Measurements from ENCODE around the gene C11orf52. TPM values are rescaled to one million over a fixed set of nuclear protein-coding genes. Genes with fewer than 3 reads are reported as not detected.

C11orf52 gene
- total and polyA plus RNA-seq, 11 donors: 0.79 to 8.3 (median 2.1) TPM

- peak overlapping the region in 1 of 12 donors; percentile 9 for H3K27ac ChIP-seq
- no peak overlapping the region for H3K4me3 ChIP-seq
- intact Hi-C loops (cut with DNase I): no loop called here
- no peaks in the 10 kb centered on the region for H3K9me3 ChIP-seq
- H3K27me3 ChIP-seq: peaks cover 0 to 10% (median 0%) of the 10 kb centered on the region in 9 donors
- TF ChIP-seq, protein P1, sequence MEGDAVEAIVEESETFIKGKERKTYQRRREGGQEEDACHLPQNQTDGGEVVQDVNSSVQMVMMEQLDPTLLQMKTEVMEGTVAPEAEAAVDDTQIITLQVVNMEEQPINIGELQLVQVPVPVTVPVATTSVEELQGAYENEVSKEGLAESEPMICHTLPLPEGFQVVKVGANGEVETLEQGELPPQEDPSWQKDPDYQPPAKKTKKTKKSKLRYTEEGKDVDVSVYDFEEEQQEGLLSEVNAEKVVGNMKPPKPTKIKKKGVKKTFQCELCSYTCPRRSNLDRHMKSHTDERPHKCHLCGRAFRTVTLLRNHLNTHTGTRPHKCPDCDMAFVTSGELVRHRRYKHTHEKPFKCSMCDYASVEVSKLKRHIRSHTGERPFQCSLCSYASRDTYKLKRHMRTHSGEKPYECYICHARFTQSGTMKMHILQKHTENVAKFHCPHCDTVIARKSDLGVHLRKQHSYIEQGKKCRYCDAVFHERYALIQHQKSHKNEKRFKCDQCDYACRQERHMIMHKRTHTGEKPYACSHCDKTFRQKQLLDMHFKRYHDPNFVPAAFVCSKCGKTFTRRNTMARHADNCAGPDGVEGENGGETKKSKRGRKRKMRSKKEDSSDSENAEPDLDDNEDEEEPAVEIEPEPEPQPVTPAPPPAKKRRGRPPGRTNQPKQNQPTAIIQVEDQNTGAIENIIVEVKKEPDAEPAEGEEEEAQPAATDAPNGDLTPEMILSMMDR (IDR thresholded peaks at IDR 0.05): no peak
- TF ChIP-seq POLR2A (IDR thresholded peaks at IDR 0.05): no peak
- DNase-seq (no peak), ATAC-seq (no peak)
- WGBS, 4 donors: 97 to 100% (median 99%) methylated on average over 1 of the region's 1 CpG
- peaks cover 0 to 37% (median 12%) of the 10 kb centered on the region in 12 donors for H3K4me1 ChIP-seq
- H3K36me3 ChIP-seq: peaks cover 0 to 6% (median 0%) of the 10 kb centered on the region in 9 donors
Measured at GRCh38 chr11:111916768-111917167, 1.9 kb upstream of the C11orf52 start.

- Histone ChIP-seq H3K4me3 (no peak overlapping the region), H3K27me3 (peaks cover 0 to 7% (median 0%) of the 10 kb centered on the region in 9 donors), H3K36me3 (peaks cover 0 to 6% (median 0%) of the 10 kb centered on the region in 9 donors), H3K27ac (peak overlapping the region in 1 of 12 donors; percentile 9), H3K9me3 (no peaks in the 10 kb centered on the region), H3K4me1 (peaks cover 0 to 41% (median 15%) of the 10 kb centered on the region in 12 donors)
- intact Hi-C loops (cut with DNase I): no loop called here
- 88 to 95% (median 93%) methylated on average over 2 of the region's 2 CpGs for WGBS, 4 donors
- ATAC-seq: no peak
- no peak for TF ChIP-seq POLR2A (IDR thresholded peaks at IDR 0.05)
- TF ChIP-seq, protein P1 (IDR thresholded peaks at IDR 0.05): no peak
- no peak for DNase-seq
Measured at GRCh38 chr11:111917312-111917711, 1.4 kb upstream of the C11orf52 start.

- H3K27ac ChIP-seq: peak overlapping the region in 2 of 12 donors; percentile 58 to 67
- H3K36me3 ChIP-seq: peaks cover 0 to 6% (median 0%) of the 10 kb centered on the region in 9 donors
- no peak overlapping the region for H3K4me3 ChIP-seq
- peaks cover 0 to 3% (median 0%) of the 10 kb centered on the region in 9 donors for H3K27me3 ChIP-seq
- peaks cover 0 to 44% (median 18%) of the 10 kb centered on the region in 12 donors for H3K4me1 ChIP-seq
- intact Hi-C loops (cut with DNase I): no loop called here
- 86 to 100% (median 92%) methylated on average over 3 of the region's 3 CpGs for WGBS, 4 donors
- TF ChIP-seq, protein P1 (IDR thresholded peaks at IDR 0.05): no peak
- TF ChIP-seq POLR2A (IDR thresholded peaks at IDR 0.05): no peak
- DNase-seq: no peak
- no peak for ATAC-seq
- H3K9me3 ChIP-seq: no peaks in the 10 kb centered on the region
Measured at GRCh38 chr11:111917788-111918187, 925 bp upstream of the C11orf52 start.

- Histone ChIP-seq H3K4me1 (peaks cover 0 to 57% (median 27%) of the 10 kb centered on the region in 12 donors), H3K27me3 (no peaks in the 10 kb centered on the region), H3K36me3 (no peaks in the 10 kb centered on the region), H3K9me3 (no peaks in the 10 kb centered on the region), H3K27ac (peak overlapping the region in 7 of 12 donors; percentile 4 to 96 (median 27)), H3K4me3 (no peak overlapping the region)
- TF ChIP-seq, protein P1 (IDR thresholded peaks at IDR 0.05): no peak
- TF ChIP-seq POLR2A (IDR thresholded peaks at IDR 0.05): no peak
- ATAC-seq (peak in 2 of 4 donors; percentile 20 to 53), DNase-seq (no peak)
- intact Hi-C loops (cut with DNase I): loop anchor here in 2 of 10 donors (5.0 to 10.0 kb wide), 2 partner anchors 44 to 164 kb away; partner anchors contain the start of genes CFAP68 (in 1 of the 2), FDXACB1 (in 1 of the 2), SDHD (in 1 of the 2) and TIMM8B (in 1 of the 2)
- WGBS, 4 donors: 30 to 61% (median 56%) methylated on average over 2 of the region's 2 CpGs
Measured at GRCh38 chr11:111920908-111921307, 2.2 kb downstream of the C11orf52 start.
